ENCODE results near the gene PRR30. TPM values are rescaled to one million over a fixed set of nuclear protein-coding genes. Genes with fewer than 3 reads are reported as not detected.

PRR30 gene
- total and polyA plus RNA-seq, 2 of the 4 experiments (the other 2 are of a cell fraction): not detected

- H3K14ac ChIP-seq (replicated peaks; ENCODE audit: low read depth, low read length): no peak overlapping the region
- no peaks in the 10 kb centered on the region for H3K79me1 ChIP-seq (ENCODE audit: low read depth in 1 of 2, low read length in 2 of 2)
- intact Hi-C loops (cut with micrococcal nuclease): no loop called here
- no peak overlapping the region for H3K9ac ChIP-seq (ENCODE audit: low read depth, low read length)
- no TSS peak for BruUV-seq (replicated peaks)
- no peak overlapping the region for H2BK5ac ChIP-seq (ENCODE audit: low read depth, low read length, poor library complexity, severe bottlenecking)
- in situ Hi-C loops (cut with MboI; ENCODE audit: low sequenced_read_pairs): no loop called here
- no peak overlapping the region for H3K56ac ChIP-seq (ENCODE audit: extremely low read depth, insufficient read depth, low read length)
- no peak overlapping the region for H3K18ac ChIP-seq (ENCODE audit: low read depth, low read length)
- H3K4me2 ChIP-seq (ENCODE audit: low read depth, low read length): no peak overlapping the region
- no peak overlapping the region for H3K27ac ChIP-seq (ENCODE audit: insufficient read depth, low read length)
- CTCF ChIA-PET: no interaction called here
- H3K23ac ChIP-seq (ENCODE audit: low read depth, low read length): no peak overlapping the region
- no peaks in the 10 kb centered on the region for H3K4me1 ChIP-seq (ENCODE audit: control insufficient read depth, insufficient read depth, low read length)
- no peak overlapping the region for H2AK9ac ChIP-seq (replicated peaks; ENCODE audit: low read depth, low read length, poor library complexity)
- DNase-seq: no peak
- peaks cover 28% of the 10 kb centered on the region for H3K27me3 ChIP-seq (ENCODE audit: control insufficient read depth, insufficient read depth, low read length)
- H2BK120ac ChIP-seq (ENCODE audit: low read depth, low read length): no peak overlapping the region
- H2BK20ac ChIP-seq (ENCODE audit: low read depth, low read length): no peak overlapping the region
- POLR2A ChIA-PET (ENCODE audit: unreplicated experiment): no interaction called here
- no peak overlapping the region for H2AK5ac ChIP-seq (ENCODE audit: low read depth, low read length)
- H4K91ac ChIP-seq (ENCODE audit: insufficient read depth, low read depth, low read length): no peak overlapping the region
- no peak overlapping the region for H3K4ac ChIP-seq (ENCODE audit: low read depth, low read length)
- H3K9me1 ChIP-seq (ENCODE audit: insufficient read depth, low read length): no peaks in the 10 kb centered on the region
- no peaks in the 10 kb centered on the region for H3K9me3 ChIP-seq (ENCODE audit: control insufficient read depth, insufficient read depth, low read length)
- TF ChIP-seq POLR2A (IDR thresholded peaks at IDR 0.05; ENCODE audit: low read depth, low read length) (no peak), CHD1 (IDR thresholded peaks at IDR 0.05; ENCODE audit: low read depth, low read length) (no peak), USF2 (IDR thresholded peaks at IDR 0.05; ENCODE audit: low read depth, low read length) (no peak), FOS (IDR thresholded peaks at IDR 0.05; ENCODE audit: low read depth, low read length) (no peak), MXI1 (IDR thresholded peaks at IDR 0.05; ENCODE audit: borderline replicate concordance, low read depth, low read length) (no peak), BHLHE40 (IDR thresholded peaks at IDR 0.05; ENCODE audit: low read depth, low read length) (no peak), NFE2L2 (IDR thresholded peaks at IDR 0.05; ENCODE audit: low read depth, low read length) (no peak), ELK1 (IDR thresholded peaks at IDR 0.05; ENCODE audit: borderline replicate concordance, low read depth, low read length) (no peak)
- no peak overlapping the region for H4K8ac ChIP-seq (ENCODE audit: low read depth in 2 of 2, low read length in 2 of 2)
- no peaks in the 10 kb centered on the region for H4K20me1 ChIP-seq (ENCODE audit: insufficient read depth, low read length)
- no peaks in the 10 kb centered on the region for H3K36me3 ChIP-seq (ENCODE audit: control insufficient read depth, insufficient read depth, low read length)
- H3K4me3 ChIP-seq (ENCODE audit: insufficient read depth, low read depth, low read length): no peak overlapping the region
- H4K5ac ChIP-seq (ENCODE audit: low read depth, low read length): no peak overlapping the region
- 33% methylated on average over 1 of the region's 8 CpGs; no CpG with 5 or more reads in 1 of the 2 experiments for WGBS, 2 experiments (ENCODE audit: extremely low coverage in 2 of 2, insufficient read length in 1 of 2)
- H2BK15ac ChIP-seq (ENCODE audit: low read depth, low read length): no peak overlapping the region
- no peak for ATAC-seq (ENCODE audit: low read depth)
- no peak overlapping the region for H2AFZ ChIP-seq (replicated peaks; ENCODE audit: low read length, poor library complexity)
- dilution Hi-C loops (cut with HindIII; ENCODE audit: low sequenced_read_pairs, unreplicated experiment): no loop called here
Measured at GRCh38 chr2:27164960-27165763, 26.0 kb upstream of the PRR30 start.

Data from IMR-90 (cell line).